GM10266 (cell line): ENCODE results near the gene MDP1.

Source experiments
- DNase-seq: peaks from one replicate; pipeline ENCODE4 v3.0.0; 2012; ENCODE audit errors: extremely low spot score
- TF ChIP-seq, protein P1 (sequence below): IDR thresholded peaks from 2 replicates; pipeline ENCODE4 v1.5.1; 2012; ENCODE audit warnings: mild to moderate bottlenecking, low read depth; ENCODE audit not compliant: control insufficient read depth, insufficient read depth; ENCODE audit errors: missing control alignments

MDP1 gene

DNA sequence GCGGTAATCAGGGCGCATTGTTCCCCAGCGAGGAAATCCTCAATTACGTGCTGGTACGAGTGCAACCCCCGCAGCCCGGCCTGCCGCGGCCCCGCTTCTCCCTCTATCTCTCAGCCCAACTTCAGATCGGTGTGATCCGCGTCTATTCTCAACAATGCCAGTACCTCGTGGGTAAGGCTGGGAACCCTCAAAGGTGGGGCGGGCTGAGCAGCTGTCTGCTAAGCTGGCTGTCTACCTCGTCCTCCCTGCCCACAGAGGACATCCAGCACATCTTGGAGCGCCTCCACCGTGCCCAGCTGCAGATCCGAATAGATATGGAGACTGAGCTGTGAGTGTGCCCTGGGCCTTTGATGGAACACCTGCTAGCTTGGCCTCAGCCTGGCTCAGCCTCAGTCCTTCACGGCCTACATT is 43.0 kb downstream of the MDP1 start:
- no peak for DNase-seq

DNA sequence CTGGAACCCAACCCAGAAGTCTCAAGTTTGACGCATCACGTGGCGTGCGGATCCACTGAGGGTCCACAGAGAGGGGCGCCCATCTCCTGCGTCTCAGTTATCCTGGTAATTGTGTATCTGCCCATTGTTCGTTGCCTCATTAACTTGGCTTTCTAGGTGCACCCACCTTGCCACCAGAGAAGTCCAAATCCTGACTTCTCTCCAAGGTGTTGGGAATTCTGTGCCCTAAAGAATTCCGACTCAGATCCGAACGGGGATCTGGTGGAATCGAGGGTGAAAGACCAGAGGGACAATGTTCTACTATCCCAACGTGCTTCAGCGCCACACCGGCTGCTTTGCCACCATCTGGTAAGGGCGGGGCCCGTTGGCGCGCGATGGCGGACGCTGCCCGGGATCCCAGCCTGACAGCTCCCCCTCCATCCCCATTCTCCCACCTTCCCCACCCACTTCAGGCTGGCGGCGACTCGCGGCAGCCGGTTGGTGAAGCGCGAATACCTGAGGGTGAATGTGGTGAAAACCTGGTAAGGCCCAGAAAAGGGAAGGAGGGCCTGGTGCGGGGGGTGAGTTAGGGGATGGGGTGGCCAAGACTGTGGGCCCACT is 43.5 kb downstream of the MDP1 start:
- DNase-seq = no peak
- TF ChIP-seq, protein P1, sequence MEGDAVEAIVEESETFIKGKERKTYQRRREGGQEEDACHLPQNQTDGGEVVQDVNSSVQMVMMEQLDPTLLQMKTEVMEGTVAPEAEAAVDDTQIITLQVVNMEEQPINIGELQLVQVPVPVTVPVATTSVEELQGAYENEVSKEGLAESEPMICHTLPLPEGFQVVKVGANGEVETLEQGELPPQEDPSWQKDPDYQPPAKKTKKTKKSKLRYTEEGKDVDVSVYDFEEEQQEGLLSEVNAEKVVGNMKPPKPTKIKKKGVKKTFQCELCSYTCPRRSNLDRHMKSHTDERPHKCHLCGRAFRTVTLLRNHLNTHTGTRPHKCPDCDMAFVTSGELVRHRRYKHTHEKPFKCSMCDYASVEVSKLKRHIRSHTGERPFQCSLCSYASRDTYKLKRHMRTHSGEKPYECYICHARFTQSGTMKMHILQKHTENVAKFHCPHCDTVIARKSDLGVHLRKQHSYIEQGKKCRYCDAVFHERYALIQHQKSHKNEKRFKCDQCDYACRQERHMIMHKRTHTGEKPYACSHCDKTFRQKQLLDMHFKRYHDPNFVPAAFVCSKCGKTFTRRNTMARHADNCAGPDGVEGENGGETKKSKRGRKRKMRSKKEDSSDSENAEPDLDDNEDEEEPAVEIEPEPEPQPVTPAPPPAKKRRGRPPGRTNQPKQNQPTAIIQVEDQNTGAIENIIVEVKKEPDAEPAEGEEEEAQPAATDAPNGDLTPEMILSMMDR = no peak

More for the DNA sequence above, 43.0 kb downstream of the MDP1 start:
- TF ChIP-seq, protein P1 = no peak

DNA sequence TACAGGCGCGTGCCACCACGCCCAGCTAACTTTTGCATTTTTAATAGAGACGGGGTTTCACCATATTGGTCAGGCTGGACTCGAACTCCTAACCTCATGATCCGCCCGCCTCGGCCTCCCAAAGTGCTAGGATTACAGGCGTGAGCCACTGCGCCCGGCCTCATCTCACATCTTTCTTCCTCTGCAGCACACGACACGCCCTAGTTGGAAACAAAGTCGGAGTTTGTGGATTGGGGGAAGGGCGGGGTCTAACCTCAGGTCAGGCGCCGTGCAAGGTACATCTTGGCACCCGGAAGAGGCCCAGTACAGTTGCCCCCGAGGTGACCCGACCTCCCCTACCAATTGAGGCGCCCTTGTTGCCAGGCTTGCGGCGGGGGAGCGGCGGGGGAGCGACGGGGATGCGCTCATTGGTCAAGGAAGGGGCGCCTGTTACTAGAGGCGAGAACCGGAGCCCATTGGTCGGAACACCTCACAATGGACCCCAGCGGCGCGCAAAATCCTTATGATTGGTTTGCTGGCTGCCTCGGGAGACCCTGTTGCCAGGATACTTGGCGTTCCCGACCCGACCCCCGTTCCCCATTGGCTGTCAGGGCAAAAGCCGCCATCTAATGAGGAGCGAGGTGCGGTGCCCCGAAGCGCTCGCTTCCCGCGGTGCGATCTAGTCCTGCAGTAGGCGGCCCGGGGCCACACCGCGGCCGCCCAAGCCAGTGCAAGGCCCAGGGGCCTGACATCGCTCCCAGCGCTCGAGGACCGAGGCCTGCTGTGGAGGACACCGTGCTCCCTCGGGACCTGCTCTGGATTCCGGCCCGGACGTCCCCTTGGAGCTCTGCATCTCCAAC is 44.2 kb downstream of the MDP1 start, which contains the start of gene REC8:
TSS of gene REC8 (plus strand) at position 659 of the 839 bp plus-strand sequence. CDS start 473 bp downstream, outside the sequence.
- peak; percentile 94 for DNase-seq
- TF ChIP-seq, protein P1 = no peak

DNA sequence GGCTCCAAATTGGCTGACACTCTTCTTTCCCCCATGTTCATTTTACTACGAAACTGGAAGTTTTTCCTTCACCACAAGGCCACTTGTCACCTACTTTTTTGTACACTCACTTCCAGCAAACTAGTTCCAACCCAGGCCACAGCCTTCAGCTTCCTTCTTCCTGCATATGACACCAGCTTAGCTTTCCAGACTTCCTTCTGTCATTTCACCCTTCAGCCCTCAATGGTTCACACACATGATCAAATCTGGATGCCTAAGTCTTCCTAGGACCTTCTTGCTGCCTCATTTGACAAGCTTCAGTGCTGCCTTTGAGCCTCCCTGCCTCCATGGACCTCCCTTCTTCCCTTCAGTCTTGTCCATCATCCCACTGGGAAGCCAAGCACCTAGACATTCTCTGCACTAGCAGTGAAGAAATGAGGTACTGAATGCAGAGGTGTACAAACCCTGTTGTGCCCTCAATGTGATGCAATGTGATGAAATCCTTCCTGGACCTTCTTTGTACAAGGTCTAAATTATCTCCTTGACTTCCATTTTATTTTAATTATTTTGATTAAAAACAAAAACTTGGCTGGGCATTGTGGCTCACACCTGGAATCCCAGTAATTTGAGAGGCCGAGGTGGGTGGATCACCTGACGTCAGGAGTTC is 48.3 kb downstream of the MDP1 start:
- no peak for DNase-seq
- TF ChIP-seq, protein P1 = no peak

DNA sequence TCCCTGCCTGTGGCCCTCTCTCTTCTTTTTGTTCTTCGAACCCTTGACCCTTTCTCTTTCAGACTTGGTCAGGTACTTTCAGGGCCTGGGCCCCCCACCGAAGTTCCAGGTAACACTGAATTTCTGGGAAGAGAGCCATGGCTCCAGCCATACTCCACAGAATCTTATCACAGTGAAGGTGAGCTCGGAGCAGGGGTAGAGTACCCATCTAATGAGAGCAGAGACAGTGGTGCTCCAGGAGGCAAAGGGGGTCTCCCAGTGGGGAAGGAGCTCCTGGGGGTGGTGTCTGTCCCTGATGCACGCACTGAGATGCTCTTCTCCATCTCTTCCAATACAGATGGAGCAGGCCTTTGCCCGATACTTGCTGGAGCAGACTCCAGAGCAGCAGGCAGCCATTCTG is 50.1 kb downstream of the MDP1 start:
- DNase-seq = no peak

DNA sequence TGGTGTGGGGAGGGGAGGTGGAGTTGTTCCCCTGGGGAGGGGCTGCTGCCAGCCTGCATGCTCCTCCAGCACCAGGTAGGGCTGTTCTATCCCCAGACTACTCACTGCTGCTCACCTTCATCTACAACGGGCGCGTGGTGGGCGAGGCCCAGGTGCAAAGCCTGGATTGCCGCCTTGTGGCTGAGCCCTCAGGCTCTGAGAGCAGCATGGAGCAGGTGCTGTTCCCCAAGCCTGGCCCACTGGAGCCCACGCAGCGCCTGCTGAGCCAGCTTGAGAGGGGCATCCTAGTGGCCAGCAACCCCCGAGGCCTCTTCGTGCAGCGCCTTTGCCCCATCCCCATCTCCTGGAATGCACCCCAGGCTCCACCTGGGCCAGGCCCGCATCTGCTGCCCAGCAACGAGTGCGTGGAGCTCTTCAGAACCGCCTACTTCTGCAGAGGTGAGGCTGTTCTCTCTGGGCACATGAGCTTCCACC is 51.3 kb downstream of the MDP1 start:
- TF ChIP-seq, protein P1 = no peak
- DNase-seq = no peak

More for the DNA sequence above, 50.1 kb downstream of the MDP1 start:
- TF ChIP-seq, protein P1 = no peak
